CD4-positive, alpha-beta T cell treated with Interleukin-6 for 4 hours (primary cell): ENCODE results near the gene AQP3.
A peak's percentile ranks its signal among the peaks of the same experiment; 100 is the strongest.
"Not testable (repeated sequence)": the region's sequence is repeated elsewhere in the genome, so short reads cannot be mapped to it uniquely, and the experiment has no call there.

ENCODE experiments used
- DNase-seq: peaks from one replicate; pipeline ENCODE4 v3.0.0-alpha.2; 2020; ENCODE audit warnings: mixed read lengths

Gene AQP3

GRCh38 chr9:33464045-33464636 lies 16.7 kb upstream of the AQP3 start:
- no peak for DNase-seq

DNA sequence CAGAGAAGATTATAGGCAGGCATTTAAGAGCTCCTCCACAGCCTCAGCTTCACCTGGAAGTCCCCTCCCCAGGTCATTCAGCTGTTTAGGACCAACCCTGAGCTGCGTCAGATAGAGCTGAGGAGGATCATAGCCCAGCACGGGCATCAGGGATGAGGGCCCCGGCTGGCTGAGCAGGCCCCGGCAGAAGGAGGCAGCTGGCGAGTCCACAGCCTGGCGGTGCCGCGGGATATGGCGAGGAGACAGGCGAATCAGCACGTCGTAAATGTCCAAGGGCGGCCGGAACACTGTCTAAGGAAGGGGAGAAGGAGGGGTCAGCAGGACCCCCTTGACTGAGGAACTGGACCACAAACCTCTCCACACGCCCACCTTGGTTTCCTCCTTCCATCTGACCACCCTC lies 15.8 kb upstream of the AQP3 start:
- no peak for DNase-seq

DNA sequence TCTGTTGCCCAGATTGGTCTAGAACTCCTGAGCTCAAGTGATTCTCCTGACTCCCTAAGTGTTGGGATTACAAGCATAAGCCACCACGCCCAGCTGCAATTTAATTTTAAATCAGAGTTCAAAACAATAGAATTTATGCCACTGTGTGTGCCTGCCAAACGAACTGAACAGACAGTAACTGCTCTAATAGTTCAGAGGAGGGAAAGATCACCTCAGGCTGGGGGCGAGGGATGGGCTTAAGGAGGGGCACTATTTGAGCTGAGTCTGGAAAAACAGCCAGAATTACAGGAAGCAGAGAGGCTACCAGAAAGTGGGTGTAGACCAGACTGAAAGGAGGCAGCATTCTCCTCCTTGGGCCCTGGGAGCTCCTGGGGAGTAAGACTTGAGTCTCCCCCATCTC lies 14.1 kb upstream of the AQP3 start:
- DNase-seq, result no peak

DNA sequence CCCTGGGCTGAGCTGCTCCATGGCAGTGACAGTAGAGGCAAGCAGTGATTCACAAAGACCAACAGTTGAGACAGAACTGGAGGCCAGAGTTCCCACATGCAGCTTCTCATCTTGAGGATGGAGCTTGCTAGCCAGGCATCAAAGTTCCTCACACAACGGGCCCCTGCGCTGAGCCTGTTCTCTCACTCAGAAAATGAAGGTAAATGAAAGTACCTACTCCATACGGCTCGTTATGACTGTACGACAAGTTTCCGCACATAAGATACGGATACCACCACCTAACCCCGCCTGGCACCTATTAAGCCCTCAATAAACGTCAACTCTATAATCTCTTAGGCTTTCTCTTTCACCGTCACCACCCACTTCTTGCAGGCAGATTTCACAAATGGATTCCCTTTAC lies 13.5 kb upstream of the AQP3 start:
- no peak for DNase-seq

DNA sequence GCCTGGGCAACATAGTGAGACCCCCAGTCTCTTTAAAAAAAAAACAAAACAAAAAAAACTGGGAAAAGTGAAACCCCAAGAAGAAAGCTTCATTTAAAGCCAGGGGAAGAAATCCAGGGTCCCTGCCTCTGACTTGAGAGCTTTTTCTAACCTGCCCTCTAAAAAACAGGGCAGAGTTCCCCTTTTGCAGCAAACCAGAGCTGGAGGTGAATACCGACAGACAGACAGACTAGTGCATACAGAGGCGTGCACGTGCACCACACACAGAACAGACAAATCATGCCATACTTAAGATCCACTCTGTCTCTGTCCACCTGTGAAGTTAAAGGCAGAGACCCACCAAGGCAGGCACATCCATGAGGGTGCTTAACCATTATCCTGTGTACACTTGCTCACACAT lies 11.7 kb upstream of the AQP3 start:
- peak; percentile 36 for DNase-seq

- DNase-seq, result peak; percentile 83
These were observed 11.1 kb upstream of the AQP3 start for GRCh38 chr9:33458444-33458843.

DNA sequence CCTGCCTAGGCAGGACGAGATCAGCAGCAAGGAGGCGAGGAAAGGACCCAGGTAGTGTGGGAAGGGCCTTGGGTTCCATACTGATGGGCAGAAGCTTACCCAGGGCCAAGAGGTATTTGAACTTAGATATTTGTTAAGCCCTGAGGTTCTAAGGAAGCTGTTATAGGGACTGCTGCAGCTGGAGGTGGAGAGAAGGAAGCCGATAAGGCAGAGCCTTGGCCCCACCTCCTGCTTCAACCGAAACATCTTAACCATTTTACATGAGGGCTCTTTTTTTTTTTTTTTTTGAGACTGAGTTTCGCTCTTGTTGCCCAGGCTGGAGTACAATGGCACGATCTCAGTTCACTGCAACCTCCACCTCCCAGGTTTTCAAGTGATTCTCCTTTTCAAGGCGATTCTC lies 8.6 kb upstream of the AQP3 start:
- peak; percentile 75 for DNase-seq

- not testable (repeated sequence) for DNase-seq
These were observed 8.1 kb upstream of the AQP3 start for GRCh38 chr9:33455456-33455855.

GRCh38 chr9:33454661-33455026 lies 7.3 kb upstream of the AQP3 start:
- not testable (repeated sequence) for DNase-seq

DNA sequence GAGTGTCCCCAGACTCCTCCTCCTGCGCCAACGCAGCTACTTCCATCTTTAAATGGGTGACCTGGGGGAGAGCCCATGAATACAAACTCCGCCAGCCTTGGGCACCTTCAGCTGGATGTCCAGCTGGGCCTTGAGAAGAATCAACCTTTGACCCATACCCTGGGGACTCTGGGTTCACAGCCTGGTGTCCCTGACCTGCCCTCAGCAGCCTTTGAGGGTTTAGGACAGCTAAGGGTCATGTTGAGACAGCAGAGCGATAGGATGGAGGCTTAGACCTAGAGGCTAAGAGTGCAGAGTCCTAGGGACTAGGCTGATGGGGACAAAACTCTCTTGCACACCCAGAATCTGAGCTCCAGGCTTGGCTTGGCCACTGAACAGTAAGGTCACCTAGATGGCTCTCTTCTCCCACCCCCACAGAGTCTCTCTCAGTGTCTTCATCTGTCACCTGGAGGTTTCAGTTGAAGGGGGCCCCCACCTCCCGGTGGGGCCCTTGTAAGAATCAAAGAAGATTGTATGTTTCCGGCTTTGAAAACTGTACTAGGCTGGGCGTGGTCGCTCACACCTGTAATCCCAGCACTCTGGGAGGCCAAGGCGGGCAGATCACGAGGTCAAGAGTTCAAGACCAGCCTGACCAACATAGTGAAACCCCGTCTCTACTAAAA lies 6.7 kb upstream of the AQP3 start:
- peak; percentile 41 for DNase-seq

DNA sequence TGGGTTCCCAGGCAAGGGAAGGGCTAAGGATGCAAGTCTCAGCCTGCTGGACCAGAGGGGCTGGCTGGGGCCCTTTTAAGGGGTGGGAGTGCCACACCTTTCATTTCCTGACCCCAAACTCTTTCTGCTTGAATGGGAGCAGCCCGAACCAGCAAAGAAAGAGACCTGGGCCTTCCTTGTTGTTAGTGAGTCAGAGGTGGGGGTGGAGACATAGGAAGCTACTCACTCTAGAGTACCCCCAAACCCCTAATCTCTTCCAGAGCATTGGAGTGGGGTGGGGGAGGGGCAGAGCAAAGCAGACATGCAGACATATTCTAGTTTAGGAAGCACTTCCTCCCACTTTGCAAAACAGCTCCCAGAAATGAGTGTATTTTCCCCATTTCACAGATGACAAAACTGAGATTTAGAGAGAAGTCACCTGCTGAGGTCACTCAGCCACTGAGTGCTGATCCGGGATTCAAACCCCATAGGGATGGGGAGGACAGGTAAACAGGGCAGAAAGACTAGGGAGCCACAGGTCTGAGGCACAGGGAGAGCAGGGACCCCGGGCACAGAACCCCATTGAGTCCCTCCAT lies 6.0 kb upstream of the AQP3 start:
- DNase-seq, result peak; percentile 61

GRCh38 chr9:33452828-33453271 lies 5.5 kb upstream of the AQP3 start:
- peak; percentile 77 for DNase-seq

- no peak for DNase-seq
These were observed 3.3 kb upstream of the AQP3 start for GRCh38 chr9:33450621-33451146.

GRCh38 chr9:33449715-33450114 lies 2.3 kb upstream of the AQP3 start:
- no peak for DNase-seq

DNA sequence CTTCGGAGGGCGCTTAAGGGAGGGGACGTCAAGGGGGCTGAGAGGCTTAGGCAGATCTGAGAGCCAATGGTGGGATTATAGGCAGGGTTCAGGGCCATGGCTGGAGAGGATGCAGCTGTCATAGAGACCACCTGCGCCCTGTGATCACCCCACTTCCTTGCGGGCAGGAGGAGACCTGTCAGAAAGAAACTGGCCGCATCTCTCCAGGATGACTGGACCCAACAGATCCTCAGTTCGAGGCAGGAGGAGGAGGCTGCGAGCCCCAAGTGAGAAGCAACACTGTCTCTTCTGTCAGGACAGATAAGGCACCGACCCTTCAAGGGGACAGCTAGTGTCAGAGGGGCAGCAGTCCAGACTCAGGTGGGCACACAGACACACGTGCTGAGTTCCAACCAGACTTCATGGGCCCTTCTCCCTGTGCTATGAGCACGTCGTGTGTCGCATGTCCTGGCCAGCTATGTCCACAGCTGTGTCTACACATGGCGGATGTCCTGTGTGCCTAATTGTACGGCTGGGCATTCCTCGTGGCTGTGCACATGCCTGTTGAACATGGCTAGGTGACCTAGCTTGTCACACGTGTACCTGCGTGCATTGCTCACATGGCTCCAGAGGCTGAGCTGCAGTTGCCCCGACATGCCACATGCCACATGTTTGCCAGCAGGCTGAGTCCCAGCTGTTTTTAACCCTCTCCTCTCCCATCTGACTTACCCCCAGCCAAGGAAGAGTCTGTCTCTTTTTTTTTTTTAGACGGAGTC lies 583 bp upstream of the AQP3 start:
- DNase-seq, result peak; percentile 39

DNA sequence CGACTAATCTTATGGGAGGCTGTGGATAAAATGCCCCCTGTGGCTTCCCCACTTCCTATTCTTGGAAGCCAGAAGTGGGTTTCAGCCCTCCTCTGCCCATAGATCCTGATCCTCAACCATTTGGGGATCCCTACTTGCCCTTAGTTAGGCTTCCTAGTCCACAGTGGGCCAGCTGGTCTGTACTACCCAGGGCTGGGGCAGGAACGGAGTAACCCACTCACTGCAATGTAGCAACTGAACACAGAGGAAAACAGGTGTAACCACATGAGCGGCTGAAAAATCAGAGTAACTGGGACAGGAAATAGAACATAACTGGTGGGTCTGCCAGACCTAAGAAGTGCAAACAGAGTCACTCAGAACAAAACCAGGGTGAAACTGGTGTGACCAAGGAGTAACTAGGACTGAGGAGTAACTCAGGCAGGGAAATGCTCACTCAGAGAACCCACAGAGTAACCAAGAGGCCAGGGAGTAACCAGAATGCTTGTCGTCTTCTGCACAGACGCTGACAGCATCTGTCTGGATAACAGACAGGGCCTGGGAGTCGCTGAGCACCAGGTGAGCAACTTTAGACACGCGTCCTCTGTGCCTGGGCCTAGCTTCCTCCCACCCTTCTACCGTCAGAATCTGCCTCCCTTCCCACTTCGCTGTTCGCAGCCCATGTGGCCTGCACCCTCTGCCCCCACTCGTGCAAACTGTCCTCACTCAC lies 1.0 kb downstream of the AQP3 start:
- peak; percentile 67 for DNase-seq

GRCh38 chr9:33445389-33446239 lies 1.8 kb downstream of the AQP3 start:
- peak; percentile 45 for DNase-seq

DNA sequence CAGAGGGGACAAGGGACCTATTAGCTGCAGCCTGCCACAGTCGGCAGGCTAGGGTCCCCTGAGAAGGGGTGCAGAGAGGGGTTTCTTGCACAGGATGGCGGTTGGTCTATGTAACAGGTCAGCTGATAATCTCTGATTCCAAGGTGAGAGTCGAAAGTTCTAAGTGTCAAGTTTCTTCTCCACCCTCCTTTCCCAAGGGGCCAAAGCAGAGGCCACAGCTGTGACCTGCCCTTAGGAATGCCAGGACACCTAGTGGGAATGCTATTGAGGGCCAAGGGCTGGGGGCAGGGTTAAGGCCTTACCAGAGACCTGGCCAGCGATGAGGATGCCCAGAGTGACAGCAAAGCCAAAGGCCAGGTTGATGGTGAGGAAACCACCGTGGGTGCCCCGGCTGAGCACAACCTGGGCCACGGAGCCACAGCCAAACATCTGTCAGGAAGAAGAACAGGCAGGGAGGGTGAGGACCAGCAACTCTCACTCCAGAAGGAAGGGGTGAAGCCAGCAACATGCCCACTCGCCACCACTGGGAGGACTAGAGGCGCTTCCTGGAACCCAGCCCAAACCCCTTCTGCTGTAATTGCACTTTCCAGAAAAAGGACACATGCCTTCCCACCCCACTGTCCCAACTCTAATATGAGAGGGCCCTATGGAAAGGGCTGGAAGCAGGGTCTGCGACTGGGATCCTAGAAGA lies 3.8 kb downstream of the AQP3 start:
- no peak for DNase-seq

DNA sequence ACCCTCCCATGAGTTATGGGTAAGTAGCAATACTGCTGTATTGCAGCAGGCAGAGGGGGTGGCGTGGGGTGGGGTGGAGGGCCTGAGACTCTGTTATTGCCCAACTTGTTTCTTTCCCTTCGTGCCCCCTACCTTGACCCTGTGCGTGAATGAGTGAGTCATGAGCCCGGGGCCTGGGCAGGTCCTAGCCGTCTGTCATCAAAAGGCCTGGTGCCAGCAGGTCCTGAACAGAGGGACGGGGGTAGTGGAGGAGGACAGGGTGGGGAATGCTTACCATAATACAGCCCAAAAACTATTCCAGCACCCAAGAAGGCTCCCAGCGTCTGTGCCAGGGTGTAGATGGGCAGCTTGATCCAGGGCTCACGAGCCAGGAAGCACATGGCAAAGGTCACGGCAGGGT lies 4.3 kb downstream of the AQP3 start:
- DNase-seq, result no peak

DNA sequence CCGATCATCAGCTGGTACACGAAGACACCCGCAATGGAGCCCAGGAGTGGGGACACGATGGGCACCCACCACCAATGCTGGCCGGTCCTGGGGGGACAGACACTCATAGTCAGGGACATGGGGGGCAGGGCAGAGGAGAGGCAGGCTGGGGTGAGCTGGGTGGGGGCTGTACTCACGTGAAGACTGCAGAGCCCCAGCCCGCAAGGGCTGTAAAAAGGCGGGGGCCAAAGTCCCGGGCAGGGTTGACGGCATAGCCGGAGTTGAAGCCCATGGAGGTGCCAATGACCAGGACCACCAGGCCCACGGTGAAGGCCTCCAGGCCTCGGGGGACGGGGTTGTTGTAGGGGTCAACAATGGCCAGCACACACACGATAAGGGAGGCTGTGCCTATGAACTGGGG lies 5.3 kb downstream of the AQP3 start:
- DNase-seq, result no peak

- DNase-seq, result no peak
These were observed 6.8 kb downstream of the AQP3 start for GRCh38 chr9:33440609-33441008.
